DND-41 (cell line): ENCODE data around the gene PHF21B.

Experiments used
- CTCF ChIP-seq: IDR thresholded peaks from 2 replicates; pipeline ENCODE4 v1.5.1; 2012; ENCODE audit warnings: borderline replicate concordance, low read length, moderate library complexity, mild to moderate bottlenecking; ENCODE audit not compliant: poor library complexity, severe bottlenecking; ENCODE audit errors: extremely low read depth
- EZH2 ChIP-seq: IDR thresholded peaks from 3 replicates; pipeline ENCODE4 v1.6.1; 2012; ENCODE audit warnings: borderline replicate concordance, low read depth, mild to moderate bottlenecking, moderate library complexity, low read length, inconsistent platforms; ENCODE audit not compliant: severe bottlenecking

- TF ChIP-seq CTCF (no peak), EZH2 (no peak)
These were observed 14.7 kb downstream of the PHF21B start for GRCh38 chr22:44995105-44995514.
